HG03575 (cell line): Measurements from ENCODE around the gene VPS36.
A peak's percentile ranks its signal among the peaks of the same experiment; 100 is the strongest.
"Not testable (repeated sequence)": the region's sequence is repeated elsewhere in the genome, so short reads cannot be mapped to it uniquely, and the experiment has no call there.

Source experiments
- ATAC-seq: cut with Tn5 transposase; IDR thresholded peaks from one replicate; pipeline ENCODE4 v1.9.1; 2021; ENCODE audit not compliant: unreplicated experiment, insufficient number of reproducible peaks, low FRiP score; ENCODE audit errors: extremely low read depth

VPS36 gene

GRCh38 chr13:52450012-52450792 is at the start of gene VPS36:
VPS36 (minus strand) TSS chr13:52450634; CDS start chr13:52450594, 40 bp downstream.
- ATAC-seq: peak; percentile 27

GRCh38 chr13:52497979-52498378 is 47.5 kb upstream of the VPS36 start:
- ATAC-seq: not testable (repeated sequence)

- not testable (repeated sequence) for ATAC-seq
Observed at GRCh38 chr13:52494241-52494640, 43.8 kb upstream of the VPS36 start.

GRCh38 chr13:52491015-52491414 is 40.6 kb upstream of the VPS36 start:
- not testable (repeated sequence) for ATAC-seq

GRCh38 chr13:52488763-52489162 is 38.3 kb upstream of the VPS36 start:
- not testable (repeated sequence) for ATAC-seq

- not testable (repeated sequence) for ATAC-seq
Observed at GRCh38 chr13:52487078-52487477, 36.6 kb upstream of the VPS36 start.

GRCh38 chr13:52480677-52481428 is 30.4 kb upstream of the VPS36 start:
- not testable (repeated sequence) for ATAC-seq

- ATAC-seq: not testable (repeated sequence)
Observed at GRCh38 chr13:52468487-52468886, 18.1 kb upstream of the VPS36 start.

GRCh38 chr13:52463526-52463925 is 13.1 kb upstream of the VPS36 start:
- no peak for ATAC-seq

- ATAC-seq: no peak
Observed at GRCh38 chr13:52461265-52461664, 10.8 kb upstream of the VPS36 start.

- no peak for ATAC-seq
Observed at GRCh38 chr13:52459668-52460067, 9.2 kb upstream of the VPS36 start.

GRCh38 chr13:52455677-52456041 is 5.2 kb upstream of the VPS36 start:
- peak; percentile 10 for ATAC-seq

- peak; percentile 37 for ATAC-seq
Observed at GRCh38 chr13:52454820-52455676, 4.6 kb upstream of the VPS36 start, which contains the start of gene CKAP2. CKAP2 (plus strand) TSS chr13:52455478; CDS start chr13:52455557, 79 bp downstream.

- ATAC-seq: no peak
Observed at GRCh38 chr13:52454459-52454819, 4.0 kb upstream of the VPS36 start.

GRCh38 chr13:52452470-52452869 is 2.0 kb upstream of the VPS36 start:
- no peak for ATAC-seq

- ATAC-seq: no peak
Observed at GRCh38 chr13:52451135-52451804, 836 bp upstream of the VPS36 start.

GRCh38 chr13:52450793-52451116 is 321 bp upstream of the VPS36 start:
- ATAC-seq: no peak

- ATAC-seq: peak; percentile 0
Observed at GRCh38 chr13:52449331-52450011, 963 bp downstream of the VPS36 start.
